HG03439 (cell line): ENCODE results near the gene FAM193A.

ENCODE experiments used
- ATAC-seq: cut with Tn5 transposase; IDR thresholded peaks from one replicate; pipeline ENCODE4 v1.9.1; 2021; ENCODE audit warnings: mild to moderate bottlenecking, moderate library complexity; ENCODE audit not compliant: unreplicated experiment

The FAM193A gene, protein sequence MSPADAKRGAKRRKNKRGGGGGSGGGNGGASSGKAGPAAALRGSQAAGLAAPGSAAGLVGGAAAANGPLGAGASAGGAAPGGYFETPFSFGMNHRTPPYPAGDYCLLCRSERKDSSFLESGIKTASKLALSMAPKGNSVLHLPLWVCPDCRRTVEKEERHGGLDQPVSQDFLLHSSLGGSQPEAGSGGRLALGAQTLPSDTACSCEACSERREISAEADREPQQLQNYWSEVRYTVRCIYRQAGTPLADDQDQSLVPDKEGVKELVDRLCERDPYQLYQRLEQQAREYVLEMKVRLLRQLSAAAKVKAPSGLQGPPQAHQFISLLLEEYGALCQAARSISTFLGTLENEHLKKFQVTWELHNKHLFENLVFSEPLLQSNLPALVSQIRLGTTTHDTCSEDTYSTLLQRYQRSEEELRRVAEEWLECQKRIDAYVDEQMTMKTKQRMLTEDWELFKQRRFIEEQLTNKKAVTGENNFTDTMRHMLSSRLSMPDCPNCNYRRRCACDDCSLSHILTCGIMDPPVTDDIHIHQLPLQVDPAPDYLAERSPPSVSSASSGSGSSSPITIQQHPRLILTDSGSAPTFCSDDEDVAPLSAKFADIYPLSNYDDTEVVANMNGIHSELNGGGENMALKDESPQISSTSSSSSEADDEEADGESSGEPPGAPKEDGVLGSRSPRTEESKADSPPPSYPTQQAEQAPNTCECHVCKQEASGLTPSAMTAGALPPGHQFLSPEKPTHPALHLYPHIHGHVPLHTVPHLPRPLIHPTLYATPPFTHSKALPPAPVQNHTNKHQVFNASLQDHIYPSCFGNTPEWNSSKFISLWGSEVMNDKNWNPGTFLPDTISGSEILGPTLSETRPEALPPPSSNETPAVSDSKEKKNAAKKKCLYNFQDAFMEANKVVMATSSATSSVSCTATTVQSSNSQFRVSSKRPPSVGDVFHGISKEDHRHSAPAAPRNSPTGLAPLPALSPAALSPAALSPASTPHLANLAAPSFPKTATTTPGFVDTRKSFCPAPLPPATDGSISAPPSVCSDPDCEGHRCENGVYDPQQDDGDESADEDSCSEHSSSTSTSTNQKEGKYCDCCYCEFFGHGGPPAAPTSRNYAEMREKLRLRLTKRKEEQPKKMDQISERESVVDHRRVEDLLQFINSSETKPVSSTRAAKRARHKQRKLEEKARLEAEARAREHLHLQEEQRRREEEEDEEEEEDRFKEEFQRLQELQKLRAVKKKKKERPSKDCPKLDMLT (N-terminal part only)

DNA sequence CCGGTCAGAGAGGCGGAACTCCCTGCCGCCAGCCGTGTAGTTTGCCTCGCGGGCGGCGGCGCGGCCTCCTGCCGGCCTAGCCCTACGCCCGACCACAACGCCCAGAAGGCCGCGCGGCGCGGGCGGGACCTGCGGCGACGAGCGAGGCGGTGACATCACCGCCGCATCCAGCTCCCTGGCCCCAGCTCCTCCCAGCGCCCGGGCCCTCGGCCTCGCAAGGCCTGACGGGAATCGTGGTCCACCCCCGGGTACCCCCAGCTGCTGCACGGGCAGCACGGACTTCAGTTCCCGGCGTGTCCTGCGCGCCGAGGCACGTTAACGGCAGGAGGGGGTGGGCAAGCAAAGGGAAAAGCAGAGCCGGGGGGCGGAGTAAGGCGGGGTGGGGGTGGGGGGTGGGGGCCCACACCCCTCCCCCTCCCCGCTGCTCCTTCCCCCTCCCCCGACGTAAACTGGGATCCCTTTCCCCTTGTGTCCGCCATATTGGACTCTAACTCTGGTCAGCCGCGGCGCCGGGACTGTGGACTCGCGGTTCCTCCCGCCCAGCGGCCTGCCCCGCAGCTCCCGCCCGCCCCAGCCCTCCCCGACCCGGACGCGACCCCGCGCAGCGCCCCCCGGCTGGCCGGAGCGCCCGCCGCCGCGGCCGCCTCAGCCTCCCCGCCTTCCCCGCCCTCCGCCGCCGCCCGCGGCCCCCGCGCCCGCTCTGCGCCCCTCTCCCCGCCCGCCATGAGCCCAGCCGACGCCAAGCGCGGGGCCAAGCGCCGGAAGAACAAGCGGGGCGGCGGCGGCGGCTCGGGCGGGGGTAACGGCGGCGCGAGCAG lies at the start of gene FAM193A:
FAM193A (plus strand) TSS at position 455 of the 818 bp plus-strand sequence; CDS start at position 724, 269 bp downstream.
- peak; percentile 89 for ATAC-seq

DNA sequence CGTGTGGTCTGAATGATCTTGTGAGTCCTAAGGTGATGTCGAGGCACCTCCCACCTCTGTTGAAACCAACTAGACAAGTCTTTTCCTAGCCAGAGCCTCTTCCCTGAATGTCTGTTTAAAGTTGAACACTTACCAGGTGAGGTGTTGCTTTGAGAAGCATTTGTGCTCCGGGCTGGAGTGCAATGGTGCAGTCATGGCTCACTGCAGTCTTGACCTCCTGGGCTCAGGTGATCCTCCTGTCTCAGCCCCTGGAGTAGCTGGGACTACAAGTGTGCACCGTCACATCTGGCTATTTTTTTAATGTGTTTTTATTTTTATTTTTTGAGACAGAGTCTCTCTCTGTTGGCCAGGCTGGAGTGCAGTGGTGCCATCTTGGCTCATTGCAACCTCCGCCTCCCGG lies 49.5 kb upstream of the FAM193A start:
- ATAC-seq = no peak

DNA sequence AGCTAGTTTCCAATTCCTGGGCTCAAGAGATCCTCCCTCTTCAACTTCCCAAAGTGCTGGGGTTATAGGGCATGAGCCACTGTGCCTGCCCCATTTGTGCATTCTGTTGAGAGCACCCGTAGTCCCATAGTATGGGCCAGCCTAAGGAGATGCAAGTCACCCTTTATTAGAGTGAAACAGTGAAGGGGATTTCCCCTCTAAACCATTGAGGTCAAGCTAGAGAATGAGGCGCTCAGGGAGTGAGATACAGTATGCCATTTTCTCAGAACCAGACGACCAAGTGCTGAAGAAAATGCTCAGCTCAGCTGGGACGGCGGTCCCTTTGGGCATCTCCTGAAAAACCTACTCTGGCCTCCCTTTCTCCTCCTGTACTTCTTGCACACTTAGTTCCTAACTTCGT lies 48.8 kb upstream of the FAM193A start:
- peak; percentile 34 for ATAC-seq

DNA sequence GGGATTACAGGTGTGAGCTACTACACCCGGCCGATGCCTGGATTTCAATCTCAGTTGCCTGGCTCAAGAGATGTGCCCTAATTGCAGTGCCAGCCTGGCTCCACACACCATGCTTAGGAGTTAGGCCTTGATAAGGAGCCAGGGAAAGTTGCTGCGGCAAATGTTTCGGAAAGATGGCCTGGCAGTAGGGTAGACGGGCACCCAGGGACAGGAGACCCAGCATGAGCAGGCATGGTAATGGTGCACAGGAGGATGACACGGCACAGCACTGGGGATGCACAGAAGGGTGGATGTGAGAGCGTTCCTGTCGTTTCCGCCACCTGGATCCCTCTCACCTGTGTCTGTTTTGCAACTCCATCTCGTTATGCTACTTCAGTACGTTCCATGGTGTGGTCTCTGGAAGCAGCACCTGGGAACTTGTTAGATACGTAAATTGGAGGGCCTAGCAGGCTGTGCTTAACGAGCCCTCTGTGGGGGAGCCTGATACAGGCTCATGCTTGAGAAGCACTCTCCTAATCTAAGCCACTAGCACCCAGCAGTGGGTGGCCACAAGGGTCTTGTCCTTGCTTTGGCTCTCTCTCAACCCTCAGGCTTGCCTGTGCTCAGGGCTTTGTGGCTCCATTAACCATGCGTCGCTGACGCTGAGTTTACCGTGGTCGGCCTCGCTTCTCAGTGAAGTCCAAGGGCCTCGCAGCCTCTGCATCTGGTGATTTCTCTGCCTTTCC lies 47.2 kb upstream of the FAM193A start:
- ATAC-seq = no peak

DNA sequence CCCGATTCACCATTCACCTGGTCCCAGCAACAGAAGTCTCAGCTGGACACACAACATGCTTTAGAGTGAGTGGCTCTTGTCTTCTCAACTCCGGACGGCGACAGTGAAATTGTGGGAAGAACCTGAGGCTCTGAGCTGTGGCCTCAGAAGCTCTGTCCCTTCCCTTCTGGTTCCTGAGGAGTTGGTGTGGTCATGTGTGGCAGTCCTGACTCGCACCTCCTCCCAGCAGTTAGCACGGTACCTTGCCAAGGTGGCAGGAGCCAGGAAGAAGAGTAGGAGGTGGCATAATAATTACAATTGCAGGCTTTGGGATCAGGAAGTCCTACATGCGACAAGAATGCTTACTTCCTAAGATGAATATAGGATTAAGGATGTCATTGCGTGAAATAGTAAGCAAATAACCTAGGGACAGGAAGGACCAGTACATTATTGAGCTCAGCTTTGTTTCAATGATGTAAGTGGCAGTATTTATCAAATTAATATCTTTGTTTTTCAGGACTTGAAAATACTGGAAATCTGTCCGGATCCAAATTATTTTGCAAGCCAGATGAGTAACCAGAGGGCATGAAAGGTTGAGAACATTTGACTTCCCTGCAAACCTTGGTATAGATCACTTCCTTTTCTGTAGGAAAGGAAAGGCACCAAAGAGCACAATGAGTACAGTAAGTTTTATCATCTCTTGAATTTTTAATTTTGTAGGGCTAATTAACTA lies 46.5 kb upstream of the FAM193A start:
- no peak for ATAC-seq

DNA sequence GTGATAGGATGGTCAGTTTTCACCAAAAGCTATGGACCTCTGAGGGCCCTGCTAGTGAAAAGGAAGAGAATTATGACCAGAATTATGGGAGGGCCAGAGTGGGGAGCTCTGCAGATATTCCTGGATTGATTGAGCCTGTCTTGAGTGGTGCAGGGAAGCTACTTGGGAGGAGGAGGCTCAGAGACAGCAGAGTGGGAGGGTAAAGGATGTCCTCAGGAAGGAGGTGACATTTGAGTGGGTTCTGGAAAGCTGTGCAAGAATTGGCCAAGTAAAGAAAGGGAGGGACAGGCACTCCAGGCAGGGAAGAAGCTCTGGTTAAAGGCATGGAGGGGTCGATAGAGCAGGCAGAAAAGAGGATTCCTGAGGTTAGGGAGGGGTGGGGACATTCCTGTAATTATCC lies 43.5 kb upstream of the FAM193A start:
- ATAC-seq = no peak

DNA sequence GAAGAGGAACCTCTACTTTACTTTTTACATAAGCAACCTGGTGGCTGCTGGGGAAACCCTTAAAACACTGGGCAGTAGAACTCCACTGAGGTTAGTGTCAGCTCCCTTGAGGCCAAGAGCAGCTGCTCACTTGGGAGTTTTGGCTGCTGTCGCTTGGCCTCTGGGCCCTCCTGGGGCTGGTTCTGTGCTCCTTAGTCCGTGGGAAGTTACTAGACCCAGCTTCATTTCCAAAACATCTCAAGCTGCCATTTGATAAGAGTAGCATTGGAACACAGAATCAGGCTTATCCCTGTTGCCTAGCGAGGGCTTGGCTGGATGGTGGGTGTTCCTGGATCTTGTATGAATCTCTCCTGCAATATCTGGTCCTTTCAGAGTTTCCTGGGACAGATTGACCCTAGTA lies 41.5 kb upstream of the FAM193A start:
- ATAC-seq = no peak

DNA sequence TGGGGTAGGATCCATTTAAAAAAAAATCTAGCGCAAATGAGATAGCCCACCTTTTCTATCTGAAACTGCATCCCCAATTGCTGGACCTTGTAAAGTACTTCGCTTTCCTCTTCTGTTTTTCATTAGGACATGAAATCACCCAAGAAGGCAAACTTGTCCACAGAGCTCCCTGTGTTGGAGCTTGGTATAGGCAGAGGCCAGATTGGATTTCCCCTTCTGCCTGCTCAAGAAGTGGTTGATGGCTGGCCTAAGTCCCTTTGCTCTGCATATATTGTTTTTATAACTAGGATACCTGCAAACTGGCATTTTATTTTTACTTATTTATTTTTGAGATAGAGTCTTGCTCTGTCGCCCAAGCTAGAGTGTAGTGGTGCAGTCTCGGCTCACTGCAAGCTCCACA lies 39.1 kb upstream of the FAM193A start:
- no peak for ATAC-seq

DNA sequence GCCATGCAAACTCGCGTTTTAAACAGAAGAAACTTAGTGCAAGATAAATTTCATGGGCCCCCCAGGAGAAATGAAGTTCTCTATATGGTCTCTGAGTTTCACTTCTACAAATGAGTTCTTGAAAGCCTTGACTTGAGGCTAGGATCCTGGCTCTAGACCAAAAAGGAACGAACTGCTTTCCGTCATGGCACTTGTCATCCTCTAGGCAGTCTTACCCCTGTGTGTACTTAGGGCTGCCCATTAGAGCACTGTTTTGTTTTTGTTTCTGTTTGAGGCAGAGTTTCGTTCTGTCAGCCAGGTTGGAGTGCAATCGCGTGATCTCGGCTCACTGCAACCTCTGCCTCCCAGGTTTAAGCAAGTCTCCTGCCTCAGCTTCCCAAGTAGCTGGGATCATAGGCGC lies 38.5 kb upstream of the FAM193A start:
- peak; percentile 87 for ATAC-seq

DNA sequence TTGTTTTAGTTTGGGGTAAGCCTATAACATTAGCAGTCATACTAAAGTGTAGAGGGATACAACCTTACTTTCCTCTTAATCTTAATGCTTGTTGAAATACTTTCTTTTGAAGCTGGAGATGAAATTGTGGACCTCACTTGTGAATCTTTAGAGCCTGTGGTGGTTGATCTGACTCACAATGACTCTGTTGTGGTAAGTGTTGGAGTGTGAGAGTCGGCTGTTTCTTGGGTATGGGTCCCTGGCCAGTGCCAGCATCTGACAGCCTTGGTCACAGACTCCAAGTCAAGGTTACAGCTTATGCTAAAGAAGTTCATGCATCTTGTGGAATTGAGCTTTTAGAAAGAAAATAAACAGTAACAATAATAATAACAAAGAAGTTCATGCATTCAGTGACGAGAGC lies 35.9 kb upstream of the FAM193A start:
- ATAC-seq = no peak

DNA sequence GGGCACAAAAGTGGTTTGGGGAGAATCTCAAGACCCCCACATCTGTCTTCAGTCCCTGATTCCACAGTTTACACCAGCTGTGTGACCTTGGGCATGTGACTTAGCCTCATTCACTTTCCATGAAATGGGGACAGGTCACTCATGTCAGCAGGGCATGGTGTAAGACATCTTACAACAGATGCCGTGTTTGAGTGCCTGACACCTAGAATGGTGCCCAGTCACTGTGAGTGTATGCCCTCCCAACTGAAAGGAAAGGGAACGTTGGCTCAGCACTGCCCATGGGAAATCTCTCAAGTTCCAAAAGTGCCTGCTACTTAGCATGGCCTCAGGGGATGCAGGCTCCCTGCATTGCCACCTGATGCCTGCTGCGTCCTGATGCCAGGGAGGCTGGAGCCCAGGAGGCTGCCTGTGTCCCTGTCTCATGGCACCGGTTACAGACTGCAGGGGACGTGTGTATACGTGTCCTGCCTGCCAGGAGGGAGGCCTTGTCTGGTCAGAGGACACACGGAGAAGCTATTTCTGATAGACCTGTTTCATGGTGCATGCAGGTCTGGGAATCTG lies 35.3 kb upstream of the FAM193A start:
- ATAC-seq = no peak

DNA sequence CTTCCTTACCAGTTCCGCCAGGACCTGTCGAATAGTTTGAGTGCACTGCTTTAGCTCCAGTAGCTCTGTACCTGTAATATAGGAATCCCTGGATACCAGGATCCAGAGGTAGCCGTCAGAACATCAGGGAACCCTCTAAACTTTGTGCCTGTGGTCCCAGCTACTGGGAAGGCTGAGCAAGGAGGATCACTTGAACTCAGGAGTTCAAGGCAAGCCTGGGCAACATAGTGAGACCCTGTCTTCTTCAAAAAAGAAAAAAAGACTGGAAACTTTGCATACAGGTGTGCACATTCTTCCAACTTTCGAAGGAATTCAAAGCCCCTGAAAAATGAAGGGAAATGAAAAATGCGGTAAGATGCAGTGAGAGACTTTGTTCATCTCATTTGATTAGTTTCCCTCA lies 32.6 kb upstream of the FAM193A start:
- no peak for ATAC-seq

DNA sequence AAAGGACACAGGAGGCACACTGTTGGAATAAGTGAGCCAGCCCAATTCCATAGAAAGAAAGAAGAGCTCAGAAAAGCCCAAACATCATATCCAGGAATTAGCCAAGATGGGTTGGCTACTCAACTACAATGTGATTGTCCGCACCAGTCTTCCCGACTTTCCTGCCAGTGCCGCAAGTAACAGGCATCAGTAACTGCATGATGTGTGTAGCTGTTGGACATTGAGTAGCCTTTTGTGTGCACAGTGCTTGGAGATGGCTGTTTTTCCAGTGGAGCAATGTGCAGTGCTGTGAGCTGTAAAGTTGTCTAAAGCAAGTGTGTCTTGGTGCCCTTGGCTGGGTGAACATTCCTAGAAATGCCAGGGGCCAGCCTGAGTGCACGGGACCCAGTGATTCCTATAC lies 29.2 kb upstream of the FAM193A start:
- no peak for ATAC-seq

DNA sequence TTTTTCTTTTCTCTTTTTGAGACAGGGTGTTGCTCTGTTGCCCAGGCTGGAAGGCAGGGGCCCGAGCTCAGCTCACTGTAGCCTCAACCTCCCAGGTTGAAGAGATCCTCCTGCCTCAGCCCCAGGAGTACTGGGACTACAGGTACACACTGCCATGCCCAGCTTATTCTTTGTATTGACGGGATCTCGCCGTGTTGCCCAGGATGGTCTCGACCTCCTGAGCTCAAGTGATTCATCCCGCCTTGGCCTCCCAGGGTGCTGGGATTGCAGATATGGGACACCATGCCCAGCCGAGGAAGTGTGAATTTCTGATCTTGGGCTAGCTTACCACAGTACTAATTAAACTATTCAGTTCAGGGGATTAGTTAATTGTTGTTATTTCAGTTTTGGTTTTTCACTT lies 28.6 kb upstream of the FAM193A start:
- no peak for ATAC-seq

DNA sequence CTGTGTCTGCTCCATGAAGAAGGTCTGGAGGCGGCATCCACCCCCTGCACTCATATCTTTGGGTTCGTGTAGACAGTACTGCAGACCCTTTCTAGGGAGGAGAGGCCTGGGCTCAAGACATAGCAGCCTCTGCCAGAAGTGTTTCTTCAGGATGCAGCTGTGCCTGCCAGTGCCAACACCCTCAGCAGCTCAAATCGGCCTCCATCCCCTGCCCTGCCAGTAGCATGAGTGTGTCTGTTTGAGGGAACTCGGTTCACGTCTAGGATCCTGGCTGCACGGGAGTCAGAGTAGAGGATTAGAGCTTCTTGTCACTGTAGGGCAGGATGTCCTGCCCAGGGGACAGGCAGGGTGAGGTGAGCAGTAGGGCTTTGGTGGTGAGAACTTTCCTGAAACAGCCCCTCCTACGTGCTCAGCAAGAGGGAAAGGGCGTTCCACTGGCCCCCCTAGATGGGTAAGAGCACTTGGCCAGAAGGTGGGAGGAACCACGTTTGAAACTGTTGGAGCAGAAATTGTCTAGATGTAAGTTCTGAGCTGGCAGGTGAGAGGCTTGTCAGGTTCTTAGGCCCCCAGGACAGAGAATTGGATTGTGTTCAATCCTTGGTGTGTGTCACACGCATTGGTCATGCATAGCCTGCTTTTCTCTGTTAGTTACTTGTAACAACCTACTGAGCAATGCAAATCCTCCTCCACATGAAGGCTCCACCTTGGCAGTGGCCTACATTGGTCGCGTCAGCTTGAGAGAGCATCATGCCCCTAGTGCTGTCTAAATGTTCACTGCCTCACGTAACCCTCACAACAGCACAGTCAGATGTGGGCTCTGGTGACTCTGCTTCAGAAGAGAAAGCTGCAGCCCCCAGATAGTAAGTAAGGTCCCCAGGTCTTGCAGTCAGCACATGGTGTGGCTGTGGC lies 25.8 kb upstream of the FAM193A start:
- ATAC-seq = no peak

DNA sequence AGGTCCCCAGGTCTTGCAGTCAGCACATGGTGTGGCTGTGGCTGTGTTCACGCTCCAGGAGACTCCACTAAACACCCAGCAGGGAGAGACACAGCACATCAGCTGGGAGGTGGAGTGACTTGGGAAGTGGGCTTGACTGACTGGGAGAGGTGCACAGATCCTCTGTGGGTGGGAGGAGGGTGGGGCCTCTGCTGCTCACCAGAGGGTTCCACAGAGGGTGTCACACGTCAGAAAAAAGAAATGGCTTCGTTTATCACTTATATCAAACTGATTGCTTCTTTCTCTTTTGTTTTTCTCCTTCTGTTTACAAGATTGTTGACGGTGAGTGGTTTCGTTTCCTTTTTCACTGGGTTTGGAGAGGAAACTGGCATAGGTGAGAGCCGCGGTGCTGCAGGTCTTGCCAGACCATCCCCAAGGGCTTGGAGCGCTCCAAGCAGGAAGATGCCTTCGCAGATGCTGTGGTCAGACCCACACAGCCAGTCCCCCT lies 24.8 kb upstream of the FAM193A start:
- no peak for ATAC-seq

DNA sequence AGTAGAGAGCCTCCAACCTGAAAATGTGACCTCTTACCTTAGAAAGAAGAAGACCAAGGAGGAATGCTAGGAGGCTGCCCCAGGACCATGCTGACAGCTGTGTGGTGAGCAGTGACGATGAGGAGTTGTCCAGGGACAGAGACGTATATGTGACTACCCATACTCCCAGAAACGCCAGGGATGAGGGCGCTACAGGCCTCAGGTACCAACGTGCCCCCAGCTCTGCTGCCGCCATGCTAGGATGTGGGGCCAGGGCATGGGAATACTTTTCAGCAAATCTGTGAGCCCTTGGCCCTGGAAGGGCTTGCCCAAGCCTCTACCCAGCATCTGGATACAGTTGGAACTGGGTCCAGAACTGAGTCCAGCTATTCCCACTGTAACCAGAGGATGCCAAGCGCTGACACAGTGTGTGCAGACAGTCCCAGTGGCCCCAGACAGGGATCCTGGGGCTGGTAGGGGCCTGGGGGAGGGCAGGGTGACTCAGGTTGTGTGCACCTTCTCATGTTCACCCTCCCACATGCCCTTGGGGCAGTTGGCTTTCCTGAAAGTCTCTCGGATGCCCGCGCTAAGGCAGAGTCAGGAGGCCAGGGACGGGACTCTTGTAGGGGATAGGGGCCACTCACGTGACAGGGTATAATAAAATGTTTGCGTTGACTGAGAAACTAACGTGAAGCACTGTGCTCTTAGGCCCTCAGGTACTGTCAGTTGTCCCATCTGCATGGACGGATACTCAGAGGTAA lies 23.9 kb upstream of the FAM193A start:
- ATAC-seq = no peak
